ENCODE measurements around the gene SLC26A1.

The SLC26A1 gene

DNA sequence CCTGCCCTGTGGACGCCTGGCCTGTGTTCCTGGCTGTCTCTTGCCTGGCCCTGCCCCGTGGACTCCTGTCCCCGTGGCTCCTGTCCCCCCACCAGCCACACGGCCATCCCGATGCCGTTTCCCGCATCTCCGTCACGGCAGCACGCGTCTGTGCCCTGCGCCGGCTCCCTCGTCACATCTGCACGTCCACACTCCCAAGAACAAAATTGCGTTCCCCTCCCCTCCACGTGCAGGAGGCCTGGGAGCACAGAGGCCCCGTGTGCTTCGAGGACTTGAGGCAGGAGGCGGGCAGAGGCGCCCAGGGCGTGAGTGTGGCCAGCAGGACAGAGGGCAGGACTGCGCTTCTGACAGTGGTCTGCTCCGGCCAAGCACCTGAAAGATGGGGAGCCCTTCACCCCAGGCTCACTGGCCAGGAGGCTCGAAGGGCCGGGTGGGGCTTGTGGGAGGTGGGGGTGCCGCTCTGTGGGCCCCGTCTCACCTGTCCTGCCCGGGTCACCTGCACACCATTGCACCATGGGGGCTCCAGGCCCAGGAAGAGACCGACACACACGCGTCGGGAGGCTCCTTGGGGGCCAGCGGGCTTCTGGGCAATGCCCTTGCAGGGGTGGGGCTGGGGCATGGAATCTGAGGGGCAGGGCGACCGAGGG lies 35.5 kb upstream of the SLC26A1 start:
- DNase-seq: no peak

DNA sequence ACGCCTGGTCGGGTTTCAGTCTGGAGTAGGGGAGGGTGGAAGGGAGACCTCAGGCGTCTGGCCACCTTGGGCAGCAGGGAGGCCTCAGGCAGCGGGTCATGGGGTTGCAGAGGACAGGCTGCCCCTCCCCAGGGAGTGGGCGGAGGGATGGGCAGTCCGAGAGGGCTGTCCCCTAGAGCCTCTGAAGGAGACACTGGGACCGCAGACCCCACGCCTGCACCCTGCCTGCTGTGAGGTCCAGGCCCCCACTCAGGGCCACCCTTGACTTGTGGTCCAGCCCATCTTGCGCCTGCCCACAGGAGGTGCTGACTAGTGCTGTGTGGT lies 34.7 kb upstream of the SLC26A1 start:
- no peak for DNase-seq

DNA sequence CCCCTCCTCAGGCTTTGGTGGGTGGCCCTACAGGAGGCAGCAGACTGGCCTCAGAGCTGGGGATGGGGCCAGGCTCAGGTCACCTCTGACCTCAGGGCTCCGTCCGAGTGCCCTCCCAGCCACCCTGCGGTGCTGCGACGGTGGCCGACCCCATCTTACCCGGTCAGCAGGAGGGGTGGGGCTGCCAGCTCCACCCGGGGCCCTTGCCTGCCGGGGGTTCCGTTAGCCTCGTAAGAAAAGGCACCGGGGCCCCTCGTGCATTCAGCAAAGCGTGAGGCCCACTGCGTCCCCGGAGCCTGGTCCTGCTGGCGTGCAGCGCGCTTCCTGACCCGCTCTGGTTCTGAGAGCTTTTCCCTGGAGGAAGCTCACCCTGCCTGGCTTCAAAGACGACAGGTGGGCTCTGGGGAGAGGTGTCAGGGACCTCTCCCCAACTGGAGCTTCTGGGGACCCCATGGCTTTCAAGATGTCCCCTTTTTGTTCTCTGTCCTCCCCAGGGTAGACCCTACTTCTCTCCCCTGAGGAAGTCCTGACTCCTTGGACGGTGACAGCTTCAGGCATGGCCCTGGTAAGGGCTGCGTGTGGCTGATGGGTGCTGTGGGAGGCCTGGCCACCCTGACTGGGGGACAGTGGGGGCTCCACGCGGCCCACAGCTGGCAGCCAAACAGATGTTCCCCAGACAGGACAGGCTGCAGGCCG lies 34.2 kb upstream of the SLC26A1 start:
- no peak for DNase-seq

DNA sequence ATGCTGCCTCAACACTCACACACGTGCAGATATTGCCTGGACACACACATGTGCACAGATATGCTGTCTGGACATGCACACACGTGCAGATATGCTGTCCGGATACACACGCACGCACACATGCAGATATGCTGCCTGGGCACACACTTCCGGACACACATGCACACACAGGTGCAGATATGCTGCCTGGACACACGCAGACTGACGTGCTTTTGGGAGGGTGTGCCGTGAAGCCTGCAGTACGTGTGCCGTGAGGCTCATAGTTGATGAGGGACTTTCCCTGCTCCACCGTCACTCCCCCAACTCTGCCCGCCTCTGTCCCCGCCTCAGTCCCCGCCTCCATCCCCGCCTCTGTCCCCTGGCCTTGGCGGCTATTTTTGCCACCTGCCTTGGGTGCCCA lies 32.9 kb upstream of the SLC26A1 start:
- DNase-seq: peak in 1 of 2 experiments; percentile 47

DNA sequence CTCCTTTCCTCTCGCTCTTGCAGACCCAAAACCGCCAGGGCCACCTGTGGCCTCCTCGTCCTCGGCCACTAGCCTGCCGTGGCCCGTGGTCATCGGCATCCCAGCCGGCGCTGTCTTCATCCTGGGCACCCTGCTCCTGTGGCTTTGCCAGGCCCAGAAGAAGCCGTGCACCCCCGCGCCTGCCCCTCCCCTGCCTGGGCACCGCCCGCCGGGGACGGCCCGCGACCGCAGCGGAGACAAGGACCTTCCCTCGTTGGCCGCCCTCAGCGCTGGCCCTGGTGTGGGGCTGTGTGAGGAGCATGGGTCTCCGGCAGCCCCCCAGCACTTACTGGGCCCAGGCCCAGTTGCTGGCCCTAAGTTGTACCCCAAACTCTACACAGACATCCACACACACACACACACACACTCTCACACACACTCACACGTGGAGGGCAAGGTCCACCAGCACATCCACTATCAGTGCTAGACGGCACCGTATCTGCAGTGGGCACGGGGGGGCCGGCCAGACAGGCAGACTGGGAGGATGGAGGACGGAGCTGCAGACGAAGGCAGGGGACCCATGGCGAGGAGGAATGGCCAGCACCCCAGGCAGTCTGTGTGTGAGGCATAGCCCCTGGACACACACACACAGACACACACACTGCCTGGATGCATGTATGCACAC lies 31.8 kb upstream of the SLC26A1 start:
- no peak for DNase-seq

DNA sequence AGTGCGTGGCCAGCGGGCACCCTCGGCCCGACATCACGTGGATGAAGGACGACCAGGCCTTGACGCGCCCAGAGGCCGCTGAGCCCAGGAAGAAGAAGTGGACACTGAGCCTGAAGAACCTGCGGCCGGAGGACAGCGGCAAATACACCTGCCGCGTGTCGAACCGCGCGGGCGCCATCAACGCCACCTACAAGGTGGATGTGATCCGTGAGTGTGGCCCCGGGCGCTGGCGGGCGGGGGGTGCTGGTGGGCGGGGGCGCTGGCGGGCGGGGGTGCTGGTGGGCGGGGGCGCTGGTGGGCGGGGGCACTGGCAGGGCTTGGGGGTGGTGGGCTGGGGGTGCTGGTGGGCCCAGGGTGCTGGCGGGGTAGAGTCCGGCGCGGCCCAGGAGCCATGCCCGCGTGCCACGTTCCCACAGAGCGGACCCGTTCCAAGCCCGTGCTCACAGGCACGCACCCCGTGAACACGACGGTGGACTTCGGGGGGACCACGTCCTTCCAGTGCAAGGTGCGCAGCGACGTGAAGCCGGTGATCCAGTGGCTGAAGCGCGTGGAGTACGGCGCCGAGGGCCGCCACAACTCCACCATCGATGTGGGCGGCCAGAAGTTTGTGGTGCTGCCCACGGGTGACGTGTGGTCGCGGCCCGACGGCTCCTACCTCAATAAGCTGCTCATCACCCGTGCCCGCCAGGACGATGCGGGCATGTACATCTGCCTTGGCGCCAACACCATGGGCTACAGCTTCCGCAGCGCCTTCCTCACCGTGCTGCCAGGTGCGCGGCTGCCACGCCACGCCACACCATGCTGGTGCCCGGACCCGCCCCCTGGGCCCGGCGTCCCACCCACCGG lies 30.9 kb upstream of the SLC26A1 start:
- no peak for DNase-seq

DNA sequence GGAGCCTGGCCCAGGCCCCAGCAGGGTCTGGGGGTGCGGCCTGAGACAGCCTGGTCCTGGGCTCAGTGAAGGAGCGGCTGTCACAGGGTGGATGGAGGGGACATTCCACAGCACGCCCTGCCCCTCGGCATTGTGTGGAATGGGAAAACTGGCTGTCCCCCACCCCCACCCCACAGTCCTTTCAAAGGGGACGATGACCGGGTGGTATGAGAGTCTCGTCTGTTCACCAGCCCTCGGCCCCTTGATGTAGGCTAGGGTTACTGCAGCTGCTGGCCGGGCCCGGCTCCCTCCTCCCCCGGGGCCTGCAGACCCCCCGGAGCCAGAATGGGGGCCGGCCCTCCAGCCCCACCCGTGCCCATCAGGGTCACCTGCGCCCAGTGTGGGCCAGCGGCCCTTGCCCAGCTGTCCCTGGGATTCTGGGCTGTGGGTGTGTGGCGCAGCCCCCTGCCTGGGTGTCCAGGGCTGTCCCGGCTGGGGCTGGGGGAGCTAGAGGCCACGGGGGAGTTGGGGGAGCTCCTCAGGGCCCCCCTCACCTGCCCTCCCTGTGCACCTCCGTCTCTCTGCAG lies 30.0 kb upstream of the SLC26A1 start:
- DNase-seq: no peak

DNA sequence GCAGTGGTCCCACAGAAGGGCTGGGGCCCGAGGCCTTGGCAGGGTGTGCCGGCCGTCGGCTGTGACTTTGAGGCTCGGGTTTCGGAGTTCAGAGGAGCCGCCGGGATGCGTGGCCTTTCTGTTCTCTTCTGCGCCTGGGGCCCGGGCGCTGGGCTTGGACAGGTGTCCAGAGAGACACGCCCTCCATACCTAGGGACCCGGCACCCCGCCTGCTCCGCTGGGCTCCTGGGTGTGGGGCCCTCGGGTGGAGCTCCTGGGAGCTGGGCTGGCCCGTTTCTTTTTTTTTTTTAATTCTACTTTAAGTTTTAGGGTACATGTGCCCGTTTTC lies 29.5 kb upstream of the SLC26A1 start:
- peak in 1 of 2 experiments; percentile 49 for DNase-seq

DNA sequence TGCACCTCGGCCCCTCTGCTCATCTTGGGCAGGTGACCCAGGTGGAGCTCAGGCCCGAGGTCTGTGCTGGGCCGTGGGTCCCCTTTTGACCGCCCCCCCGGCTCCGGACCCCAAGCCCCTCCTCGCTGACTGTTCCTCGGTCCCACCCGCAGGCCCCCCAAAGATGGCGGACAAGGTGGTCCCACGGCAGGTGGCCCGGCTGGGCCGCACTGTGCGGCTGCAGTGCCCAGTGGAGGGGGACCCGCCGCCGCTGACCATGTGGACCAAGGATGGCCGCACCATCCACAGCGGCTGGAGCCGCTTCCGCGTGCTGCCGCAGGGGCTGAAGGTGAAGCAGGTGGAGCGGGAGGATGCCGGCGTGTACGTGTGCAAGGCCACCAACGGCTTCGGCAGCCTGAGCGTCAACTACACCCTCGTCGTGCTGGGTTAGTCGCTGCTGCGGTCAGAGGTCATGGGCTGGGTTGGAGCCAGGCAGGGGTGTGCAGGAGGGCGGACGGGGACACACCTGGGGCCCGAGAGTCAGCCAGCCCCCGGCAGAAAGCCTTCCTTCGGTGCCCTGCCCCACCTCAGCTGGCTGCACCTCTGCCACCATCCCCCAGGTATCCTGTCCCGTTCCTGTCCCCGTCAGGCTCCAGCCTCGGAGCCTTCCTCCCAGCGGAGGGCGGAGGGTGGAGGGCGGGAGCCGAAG lies 29.0 kb upstream of the SLC26A1 start:
- DNase-seq: no peak

DNA sequence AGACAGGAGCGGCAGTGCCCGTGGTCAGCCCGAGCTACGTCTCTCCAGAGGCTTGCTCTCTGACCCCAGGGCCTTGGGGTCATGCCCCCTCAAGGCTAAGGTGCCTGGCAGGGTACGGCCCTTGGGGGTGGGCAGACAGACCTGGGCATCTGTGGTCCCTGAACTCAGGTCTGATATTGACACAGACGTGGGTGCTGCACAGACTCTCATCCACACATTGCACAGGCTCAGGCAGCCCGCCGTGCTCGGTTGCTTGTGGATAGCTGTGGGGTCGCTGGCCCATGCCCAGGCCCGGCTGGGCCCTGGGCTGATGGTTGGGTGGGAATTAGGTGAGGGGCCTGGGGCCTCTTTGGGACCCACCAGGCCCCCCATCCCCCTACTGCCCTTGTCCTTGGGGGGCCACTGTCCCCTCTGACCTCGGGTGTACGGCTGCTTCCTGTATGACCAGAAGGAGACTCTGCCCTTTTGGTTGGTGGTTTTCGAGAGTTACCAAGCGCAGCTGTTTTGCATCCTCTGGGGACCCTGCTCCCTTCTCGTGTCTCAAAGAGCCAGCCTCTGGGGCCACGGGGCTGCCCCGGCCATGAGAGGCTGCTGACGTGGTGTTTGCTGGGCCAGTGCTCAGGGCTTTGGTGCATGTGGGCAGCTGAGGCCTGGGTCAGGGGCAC lies 28.3 kb upstream of the SLC26A1 start:
- peak in 1 of 2 experiments; percentile 68 for DNase-seq

DNA sequence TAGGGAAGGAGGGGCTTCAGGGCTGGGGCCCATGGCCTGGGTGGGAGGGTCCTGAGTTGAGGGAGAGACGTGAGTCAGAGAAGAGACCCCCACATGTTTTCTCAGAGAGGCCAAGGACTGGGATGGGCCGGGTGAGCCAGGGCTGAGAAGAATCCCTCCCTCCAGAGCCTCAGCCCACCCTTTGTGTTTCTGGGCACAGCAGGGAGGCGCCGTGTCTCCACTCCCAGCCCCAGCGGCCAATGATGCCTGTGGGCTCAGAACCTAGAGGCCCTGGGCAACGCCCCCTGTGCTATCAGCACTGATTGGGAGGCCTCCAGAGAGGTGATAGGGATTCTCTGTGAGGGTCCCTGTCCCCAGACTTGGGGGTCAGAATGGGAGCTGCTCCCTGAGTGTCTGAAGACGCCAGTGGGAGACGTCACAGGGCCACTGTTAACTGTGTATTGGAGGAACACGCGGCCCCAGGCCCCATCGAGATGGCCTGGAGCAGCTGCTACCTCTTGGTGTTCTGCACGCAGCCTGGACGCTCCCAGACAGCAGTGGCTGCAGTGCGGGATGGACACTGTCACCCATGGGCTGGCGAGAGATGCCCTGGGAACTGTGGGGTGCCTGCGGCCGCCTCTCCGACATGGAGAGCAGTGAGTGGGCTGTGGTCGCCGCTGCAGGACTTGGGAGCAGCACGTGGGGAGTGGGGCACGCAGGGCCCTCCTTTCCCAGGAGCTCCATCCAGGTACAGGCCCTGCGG lies 26.7 kb upstream of the SLC26A1 start:
- DNase-seq: no peak

DNA sequence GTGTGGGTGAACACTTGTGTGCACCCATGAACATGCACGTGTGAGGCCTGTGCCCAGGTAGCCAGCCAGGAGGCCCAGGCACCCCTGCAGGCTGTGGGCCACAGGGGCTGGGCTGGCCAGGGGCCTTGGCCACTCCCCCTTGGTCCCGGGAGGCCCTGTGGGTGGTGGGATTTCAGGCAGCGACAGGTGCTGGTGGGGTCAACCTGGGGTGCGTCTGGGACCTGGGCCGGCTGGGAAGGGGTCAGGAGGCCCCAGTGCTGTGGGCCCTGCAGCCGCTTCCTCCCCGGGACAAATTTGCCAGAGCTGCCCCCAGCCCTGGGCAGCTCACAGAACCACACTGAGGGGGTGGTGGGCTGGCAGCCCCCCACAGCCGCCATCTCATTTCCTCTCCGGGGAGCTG lies 26.1 kb upstream of the SLC26A1 start:
- no peak for DNase-seq

DNA sequence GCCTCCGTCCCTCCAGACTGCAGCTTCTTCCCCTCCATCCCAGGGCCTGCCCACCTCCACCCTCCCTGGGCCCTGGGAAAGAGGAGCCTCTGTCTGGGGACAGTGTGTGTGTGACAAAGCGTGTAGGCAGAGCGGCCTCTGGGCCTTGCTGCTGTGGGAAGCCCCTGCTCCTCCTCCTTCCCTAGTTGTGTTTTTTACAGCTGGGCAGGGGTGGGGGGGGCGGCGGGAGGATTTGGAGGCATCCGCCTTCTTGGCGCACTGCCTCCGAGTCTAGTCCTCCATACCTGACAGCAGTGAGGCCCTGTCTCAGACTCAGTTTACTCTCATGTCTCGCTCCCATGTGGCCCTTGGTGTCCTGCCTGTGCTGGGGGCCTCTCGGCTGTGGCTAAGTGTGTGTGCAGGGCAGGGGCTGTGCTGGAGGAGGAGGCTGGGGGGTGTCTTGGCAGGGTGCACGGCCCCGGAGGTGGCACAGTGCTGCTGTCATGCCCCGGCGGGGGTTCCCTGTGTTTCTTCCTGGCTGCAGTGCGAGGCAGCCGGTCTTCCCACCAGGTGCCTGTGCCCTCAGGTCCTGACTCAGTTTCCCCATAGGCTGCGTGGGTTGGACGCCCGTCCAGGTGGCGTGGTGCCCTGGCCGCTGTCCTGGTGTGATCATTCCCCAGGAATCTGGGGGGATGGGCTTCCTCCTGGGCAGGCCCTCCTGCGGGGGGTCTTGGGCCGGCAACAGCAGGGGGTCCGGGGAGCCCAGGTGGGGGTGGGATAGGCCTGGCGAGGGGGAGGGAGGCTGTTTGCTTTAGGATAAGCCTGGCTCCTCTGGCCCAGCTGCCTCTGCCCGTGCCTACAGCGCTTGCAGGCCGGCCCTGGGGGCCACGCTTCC lies 25.2 kb upstream of the SLC26A1 start:
- no peak for DNase-seq

DNA sequence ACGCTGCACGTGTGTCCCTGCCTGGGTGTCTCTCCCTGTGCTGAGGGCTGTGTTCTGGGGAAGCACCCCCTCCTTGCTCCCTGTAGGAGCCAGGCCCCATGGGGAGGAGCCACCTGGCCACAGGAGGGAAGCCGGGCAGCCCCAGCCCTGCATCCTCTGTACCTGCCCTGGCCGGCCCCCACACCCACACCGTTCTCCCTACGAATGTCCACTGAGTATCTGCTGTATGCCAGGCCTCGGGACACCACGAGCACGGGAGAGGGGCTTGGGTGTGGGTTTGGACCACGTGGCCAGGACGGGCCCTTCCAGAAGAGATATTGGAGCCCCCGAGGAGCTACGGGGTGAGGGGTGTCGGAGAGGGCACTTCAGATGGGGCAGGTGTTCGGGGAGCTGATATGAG lies 24.5 kb upstream of the SLC26A1 start:
- no peak for DNase-seq

DNA sequence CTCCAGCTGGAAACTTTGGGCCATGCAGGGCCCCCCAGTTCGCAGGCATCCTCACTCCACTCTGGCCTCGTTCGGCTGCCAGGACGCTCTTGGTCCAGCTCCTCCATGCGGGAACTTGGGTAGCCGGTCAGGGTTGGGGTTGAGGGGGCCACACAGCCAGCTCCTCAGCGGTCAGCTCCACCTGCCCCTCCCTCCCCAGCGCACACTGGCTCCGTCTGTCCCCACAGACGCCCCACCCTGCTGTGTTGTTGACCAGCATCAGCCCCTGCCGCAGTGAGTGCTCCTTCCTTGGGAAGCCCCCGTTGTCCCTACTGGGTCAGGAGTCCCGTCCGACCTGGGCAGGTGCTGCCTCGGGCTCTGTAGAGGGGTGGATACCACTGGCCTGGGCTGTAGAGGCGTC lies 24.0 kb upstream of the SLC26A1 start:
- no peak for DNase-seq

DNA sequence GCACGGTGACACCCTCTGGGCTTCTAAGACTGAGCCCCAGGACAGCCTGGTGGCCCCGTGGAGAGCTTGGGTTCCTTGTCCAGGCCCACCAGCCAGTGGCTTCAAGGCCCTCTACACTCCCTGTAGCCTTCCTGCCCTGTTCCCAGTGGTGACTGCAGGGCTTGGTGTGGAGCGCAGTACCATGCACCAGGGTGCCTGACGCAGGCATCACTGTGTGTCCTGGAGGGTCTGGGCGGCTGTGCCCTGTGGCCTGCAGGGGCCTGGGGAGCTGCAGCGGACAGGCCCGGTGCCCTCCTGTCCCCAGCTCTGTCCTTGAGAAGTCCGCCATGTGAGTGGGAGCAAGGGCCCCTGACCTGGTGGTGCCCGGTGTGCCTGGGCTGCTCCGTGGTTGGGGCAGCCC lies 22.5 kb upstream of the SLC26A1 start:
- DNase-seq: no peak

DNA sequence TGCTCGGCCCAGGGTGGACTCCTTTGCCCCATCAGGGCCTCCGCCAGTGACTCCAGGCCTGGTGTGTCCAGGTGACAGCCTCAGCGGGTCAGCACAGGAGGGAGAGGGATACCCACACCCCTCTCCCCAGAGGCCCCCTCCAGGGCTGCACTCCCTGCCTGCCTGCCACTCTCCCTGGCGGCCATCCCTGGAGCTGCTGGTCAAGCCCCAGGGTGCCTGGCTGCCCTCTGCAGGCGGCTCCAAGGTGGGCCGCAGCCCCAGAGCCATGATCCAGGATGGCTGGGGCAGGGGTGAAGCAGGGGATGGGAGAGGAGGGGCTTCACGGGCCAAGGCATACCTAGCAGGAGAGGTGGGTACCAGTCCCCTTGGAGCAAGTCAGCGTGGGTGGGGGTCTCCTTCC lies 22.0 kb upstream of the SLC26A1 start:
- DNase-seq: no peak

DNA sequence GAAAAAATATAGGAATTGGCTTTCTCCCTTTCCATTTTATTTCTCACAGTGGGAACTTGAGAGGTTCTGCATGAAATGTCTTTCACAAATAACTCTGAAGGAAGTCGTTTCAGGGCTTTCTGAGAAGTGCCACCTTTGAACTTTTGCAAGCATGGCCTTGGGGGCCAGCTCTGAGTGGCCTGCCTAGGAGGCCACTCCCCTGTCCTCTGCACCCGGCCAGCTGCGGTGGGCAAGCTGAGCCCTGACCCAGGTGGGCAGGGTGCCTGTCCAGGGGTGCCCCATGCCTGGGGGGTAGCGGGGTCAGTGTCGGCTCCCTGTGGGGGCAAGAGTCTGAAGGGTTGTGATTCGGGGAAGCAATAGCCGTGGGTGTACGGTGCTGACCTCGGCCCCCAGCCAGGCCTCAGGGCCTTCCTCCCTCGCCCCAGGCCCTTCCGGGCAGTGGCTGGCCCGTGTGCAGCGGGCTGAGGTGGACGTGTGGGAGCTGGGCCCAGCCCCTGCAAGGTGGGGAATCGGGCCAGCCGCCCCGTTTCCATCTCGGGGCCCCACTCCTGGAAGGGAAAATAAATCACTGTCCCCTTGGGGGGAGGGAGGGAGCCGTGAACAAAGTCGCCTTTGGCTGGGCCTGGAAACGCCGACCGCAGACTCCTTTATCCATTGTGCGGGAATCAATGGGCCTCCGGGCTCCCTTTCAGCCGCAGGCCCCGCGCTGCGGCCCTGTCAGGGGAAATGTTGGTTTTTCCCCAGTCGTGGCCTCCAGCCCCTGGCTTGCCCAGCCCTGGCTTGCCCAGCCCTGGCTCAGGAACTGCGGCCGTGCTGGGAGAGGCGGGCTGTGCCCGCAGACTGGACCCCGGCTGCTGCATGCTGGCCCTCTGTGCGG lies 21.3 kb upstream of the SLC26A1 start:
- DNase-seq: no peak

Data from NCI-H526 (cell line).